GM21619 (cell line): ENCODE results near the gene GJC2.

ENCODE experiments used
- ATAC-seq: cut with Tn5 transposase; IDR thresholded peaks from one replicate; pipeline ENCODE4 v1.9.1; 2021; ENCODE audit not compliant: unreplicated experiment

The GJC2 gene

DNA sequence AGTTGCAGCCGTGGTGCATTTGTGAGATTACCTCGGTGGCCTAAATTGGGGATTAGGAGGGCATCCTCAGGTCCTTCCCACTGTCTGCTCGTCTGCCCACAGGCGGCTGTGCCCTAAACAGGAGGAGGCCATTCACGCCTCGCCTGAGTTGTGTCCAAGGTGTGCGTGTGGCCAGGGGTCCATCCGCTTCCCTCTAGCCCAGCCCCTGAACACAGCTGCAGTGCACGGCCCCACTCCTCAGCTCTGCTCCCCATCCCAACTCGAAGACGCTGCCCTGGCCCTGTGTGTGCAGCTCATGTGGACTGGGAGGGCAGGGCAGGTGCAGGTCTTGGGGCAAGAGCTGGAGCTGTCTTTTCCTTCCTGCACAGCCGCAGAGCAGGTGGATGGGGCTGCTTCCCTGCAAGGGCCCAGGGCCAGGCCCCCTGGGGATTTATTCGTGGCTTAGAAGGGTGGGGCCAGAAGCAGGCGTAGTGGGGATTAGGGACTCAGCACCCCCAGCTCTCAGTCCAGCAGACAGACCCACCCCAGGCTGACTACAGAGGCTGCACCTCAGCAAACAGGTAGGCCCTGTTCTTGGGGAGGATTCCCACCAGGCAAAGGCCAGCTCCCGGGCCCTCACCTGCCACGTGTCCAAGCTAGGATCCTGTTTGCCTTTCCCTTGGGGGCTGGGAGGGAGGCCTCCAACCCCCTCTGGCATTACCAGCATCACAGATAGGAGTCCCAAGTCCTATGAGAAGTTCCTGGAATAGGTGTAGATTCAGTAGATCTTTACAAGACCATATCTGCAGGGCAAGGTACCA lies 5.3 kb upstream of the GJC2 start:
- no peak for ATAC-seq

DNA sequence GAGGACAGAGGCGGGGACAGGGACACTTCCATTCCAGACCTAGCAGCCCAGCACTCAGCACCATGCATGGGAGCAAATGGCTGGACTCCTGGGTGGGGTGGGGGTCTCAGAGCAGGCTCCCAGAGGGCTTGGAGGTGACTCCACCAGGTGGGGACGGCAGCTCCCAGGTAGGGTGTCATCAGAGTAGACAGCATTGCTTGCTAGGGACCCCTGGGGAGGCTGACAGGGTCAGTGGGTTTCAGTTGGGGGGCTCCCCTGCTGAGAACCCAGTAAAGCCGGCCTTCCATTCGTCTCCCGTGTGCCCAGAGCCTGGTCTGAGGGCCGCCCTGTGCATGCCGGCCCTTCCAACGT lies 4.8 kb upstream of the GJC2 start:
- ATAC-seq: no peak

GRCh38 chr1:228145463-228146416 lies 4.0 kb upstream of the GJC2 start:
- no peak for ATAC-seq

DNA sequence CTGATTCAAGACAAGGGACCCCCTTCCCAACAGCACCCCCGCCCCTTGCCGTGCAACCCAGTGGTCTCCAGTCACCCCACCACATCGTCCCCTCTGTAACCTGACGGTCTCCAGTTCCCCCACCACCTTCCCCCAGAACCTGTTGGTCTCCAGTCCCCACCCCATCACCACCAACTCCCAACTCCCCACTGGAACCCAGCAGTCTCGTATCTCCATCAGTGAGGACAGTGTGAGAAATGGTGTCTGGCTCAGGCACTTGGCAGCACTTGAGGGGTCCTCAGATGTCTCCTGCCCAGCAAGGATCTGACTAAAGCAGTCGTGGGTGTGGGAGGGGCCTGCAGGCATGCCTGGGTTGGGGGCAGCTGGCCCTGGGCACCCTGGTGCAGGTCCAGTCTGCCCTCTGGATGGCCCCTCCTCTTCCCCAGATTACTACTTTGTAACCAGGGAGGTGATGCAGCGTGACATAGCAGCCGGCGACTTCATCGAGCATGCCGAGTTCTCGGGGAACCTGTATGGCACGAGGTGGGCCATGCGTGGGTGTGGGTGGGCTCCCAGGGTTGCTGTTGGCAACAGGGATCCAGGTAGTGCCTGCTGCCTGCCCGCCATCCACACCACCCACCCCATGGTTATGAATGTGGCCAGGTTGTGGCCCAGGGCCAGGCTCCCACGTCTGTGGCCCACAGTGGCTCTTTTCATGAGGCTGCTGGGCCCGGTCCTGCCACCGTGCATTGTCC lies 3.1 kb upstream of the GJC2 start:
- no peak for ATAC-seq

- no peak for ATAC-seq
These were observed 2.5 kb upstream of the GJC2 start for GRCh38 chr1:228147151-228147693.

- ATAC-seq: no peak
These were observed 2.0 kb upstream of the GJC2 start for GRCh38 chr1:228147768-228148167.

DNA sequence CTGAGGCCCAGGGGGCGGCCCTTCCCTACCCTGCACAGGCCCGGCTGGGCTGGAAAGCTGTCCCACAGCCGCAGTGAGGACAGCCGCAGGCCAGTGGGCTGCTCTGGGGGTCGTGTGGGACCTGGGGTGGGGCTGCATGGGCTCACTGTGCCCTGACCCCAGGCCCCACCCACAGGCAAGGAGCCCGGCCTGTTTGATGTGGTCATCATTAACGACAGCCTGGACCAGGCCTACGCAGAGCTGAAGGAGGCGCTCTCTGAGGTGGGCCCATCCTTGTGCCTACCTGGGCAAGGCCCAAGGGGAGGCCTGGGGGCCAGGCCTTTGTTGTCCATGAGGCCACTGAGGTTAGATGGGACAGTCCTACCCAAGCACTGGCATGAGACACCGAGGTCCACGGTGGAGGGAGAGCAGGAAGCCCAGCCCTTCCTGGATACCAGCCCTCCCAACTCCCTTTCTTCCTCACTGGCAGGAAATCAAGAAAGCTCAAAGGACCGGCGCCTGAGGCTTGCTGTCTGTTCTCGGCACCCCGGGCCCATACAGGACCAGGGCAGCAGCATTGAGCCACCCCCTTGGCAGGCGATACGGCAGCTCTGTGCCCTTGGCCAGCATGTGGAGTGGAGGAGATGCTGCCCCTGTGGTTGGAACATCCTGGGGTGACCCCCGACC lies 1.4 kb upstream of the GJC2 start:
- no peak for ATAC-seq

DNA sequence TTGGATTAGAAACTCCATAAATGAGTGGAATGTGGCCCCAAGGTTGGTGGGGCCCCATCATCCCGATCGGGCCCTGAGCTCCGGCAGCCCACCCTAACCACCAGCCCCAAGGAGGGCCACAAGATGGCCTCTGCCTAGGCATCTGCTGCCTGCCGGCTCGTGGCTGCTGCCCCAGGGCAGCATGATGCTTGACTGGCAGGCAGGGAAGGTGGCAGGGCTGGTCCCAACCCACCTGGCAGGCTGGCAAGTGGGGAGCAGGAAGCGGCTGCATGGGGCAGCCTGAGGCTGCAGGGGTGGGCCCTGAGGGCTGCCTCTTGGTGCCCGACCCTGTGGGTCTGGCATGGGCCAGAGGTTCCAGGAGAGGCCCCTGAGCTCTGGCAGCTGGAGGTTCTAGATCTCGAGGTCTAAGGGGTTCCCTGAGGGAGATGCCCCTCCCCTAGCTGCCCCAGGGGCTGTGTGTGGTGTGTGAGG lies 760 bp upstream of the GJC2 start:
- ATAC-seq: no peak

GRCh38 chr1:228150120-228150460 lies 360 bp downstream of the GJC2 start:
- no peak for ATAC-seq

DNA sequence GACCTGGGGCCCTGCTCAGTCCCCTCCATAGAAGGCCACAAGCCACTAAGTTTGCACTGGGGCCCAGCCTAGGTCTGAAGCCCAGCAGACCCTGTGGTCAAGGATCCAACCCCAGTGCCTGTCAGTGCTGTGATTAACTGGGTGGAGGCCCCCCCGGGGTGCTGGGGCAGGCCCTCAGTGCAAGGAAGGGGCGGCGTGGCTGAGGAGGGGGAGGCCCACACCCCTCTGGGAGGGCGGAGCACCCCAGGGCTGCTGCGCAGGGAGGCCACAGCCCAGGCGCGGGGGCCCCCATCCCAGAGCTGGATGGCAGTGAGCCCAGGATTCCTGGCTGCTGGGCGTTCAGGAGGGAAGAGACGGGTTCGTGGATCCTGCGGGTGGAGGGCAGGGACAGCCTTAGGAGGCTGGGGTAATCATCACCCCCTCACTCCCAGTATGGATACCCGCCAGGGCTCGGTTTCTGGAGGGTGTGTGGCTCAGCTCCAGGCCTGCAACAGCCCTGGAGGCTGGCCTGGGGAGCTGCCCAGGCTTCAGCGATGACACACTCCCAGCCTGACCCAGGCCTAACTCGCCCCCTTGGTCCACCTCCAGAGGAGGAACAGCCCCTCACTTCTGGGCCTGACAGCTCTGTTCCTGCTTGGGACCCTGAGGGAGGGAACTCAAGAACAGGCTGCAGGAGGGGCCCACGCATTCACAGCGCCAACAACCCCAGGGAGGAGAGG lies 890 bp downstream of the GJC2 start:
- ATAC-seq: no peak

DNA sequence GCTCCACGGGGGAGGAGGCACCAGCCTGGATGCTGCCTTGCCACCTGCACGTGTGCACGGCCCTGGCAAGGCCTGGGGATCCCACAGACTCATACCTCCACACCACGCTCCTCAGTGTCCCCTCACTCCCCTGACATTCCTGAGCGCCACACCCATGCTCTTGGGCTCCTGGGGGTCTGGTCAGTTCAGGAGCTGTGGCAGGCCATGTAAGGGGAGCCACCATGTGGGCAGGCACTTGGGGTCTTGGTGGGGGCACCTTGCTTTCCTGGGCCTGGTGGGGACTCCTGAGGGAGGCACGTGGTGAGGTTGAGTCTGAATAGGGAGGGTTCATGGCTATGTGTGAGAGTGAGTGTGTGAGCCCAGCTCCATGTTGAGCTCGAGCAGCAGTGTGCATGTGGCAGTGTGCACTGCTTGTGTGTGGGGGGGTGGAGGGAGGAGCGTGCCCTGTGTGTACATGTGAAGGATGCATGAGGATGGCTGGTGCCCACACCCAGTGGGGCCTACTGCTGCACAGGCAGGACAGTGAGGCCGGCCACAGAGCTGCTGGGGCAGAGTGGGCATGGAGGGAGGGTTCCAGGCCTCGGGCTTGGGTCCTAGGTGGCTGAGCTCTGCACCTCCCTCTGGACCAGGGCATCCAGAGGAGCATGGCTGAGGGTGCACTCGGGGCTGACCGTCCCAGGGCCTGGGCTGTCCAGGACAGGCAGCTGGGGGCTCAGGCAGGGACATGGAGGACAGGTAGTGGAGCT lies 1.6 kb downstream of the GJC2 start:
- no peak for ATAC-seq

DNA sequence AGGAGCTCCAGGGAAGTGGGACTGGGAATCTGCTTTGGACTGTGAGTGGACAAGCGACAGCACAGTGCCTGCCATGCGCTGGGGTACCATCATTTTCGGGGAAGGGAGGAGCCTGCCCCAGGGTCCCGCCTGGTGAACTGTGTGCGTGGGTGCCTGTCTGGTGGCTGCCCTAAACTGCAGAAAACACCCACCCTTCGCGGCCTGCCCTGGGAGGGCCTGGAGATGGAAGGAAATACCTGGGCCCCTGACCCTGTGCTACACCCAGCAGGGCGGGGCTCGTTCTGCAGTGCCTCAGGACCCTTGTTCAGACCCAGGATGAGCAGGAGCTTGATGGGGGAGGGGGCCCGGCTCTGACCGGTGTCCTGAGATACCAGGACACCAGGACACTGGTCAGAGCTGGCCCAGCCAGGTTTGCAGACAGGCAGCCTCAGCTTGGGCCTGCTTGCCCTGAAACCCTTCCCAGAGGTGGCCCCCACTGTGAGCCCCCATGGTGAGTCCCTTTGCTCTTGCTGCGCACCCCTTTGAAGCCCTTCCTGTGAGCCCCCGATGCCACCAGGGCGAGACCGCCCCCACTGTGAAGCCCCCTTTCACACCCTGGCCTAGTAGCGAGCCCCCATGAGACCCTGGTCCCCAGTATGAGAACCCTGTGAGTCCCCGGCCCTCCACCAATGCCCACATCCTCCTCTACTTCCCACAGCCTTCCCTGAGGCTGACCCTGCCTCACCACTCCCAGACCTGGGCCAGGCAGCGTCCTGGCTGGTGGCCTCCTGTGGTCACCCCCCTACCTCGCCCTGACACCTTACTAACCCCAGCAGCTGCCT lies 2.6 kb downstream of the GJC2 start:
- no peak for ATAC-seq

GRCh38 chr1:228152918-228153258 lies 3.2 kb downstream of the GJC2 start:
- no peak for ATAC-seq

GRCh38 chr1:228154021-228154669 lies 4.4 kb downstream of the GJC2 start:
- ATAC-seq: no peak

- no peak for ATAC-seq
These were observed 5.2 kb downstream of the GJC2 start for GRCh38 chr1:228154670-228155571.

GRCh38 chr1:228155596-228156514 lies 6.1 kb downstream of the GJC2 start:
- ATAC-seq: no peak
